ENCODE measurements around the gene SBF2.

DNA sequence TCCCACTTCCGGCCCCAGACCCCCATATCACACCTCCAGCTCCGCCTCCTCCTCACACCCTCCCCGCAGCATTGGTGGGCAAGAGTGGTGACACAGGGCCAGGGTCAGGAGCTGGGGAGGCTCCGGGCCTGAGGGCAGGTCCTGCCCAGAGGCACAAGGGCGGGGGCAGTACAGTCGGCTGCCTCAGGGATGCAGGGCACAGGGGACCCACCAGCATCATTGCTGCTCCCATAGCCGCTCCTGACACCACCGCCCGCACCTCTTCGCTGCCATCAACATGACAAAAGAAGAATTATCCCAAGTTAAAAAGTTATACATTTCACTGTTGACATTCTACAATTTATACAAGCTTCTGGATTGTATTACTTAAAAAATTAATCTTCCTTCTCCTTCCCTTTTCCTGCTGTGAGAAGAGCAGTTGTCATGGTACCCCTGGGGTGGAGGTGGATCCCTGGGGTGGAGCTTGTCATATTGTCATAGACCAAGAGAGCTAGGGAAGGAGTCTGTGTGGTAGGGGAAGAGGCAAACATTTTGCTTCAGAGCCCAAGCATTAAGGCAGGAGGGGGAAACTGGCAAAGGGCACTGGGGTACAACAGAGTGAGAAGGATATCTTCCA lies 4.1 kb downstream of the SBF2 start:
- TF ChIP-seq POLR2A (IDR thresholded peaks at IDR 0.05): no peak
- TF ChIP-seq, protein P1, sequence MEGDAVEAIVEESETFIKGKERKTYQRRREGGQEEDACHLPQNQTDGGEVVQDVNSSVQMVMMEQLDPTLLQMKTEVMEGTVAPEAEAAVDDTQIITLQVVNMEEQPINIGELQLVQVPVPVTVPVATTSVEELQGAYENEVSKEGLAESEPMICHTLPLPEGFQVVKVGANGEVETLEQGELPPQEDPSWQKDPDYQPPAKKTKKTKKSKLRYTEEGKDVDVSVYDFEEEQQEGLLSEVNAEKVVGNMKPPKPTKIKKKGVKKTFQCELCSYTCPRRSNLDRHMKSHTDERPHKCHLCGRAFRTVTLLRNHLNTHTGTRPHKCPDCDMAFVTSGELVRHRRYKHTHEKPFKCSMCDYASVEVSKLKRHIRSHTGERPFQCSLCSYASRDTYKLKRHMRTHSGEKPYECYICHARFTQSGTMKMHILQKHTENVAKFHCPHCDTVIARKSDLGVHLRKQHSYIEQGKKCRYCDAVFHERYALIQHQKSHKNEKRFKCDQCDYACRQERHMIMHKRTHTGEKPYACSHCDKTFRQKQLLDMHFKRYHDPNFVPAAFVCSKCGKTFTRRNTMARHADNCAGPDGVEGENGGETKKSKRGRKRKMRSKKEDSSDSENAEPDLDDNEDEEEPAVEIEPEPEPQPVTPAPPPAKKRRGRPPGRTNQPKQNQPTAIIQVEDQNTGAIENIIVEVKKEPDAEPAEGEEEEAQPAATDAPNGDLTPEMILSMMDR (IDR thresholded peaks at IDR 0.05 in 8 of 11, conservative IDR thresholded peaks at IDR 0.05 in 3 of 11): no peak

Data from spleen (tissue), 7 donors.